NB4 (cell line): ENCODE data around the gene CROCC.
"Not testable (repeated sequence)": the region's sequence is repeated elsewhere in the genome, so short reads cannot be mapped to it uniquely, and the experiment has no call there.

Experiments used
- CTCF ChIP-seq: IDR thresholded peaks from one replicate; pipeline ENCODE4 v1.5.1; 2012; ENCODE audit warnings: low read depth, low read length
- MYC ChIP-seq: IDR thresholded peaks from 2 replicates; pipeline ENCODE4 v1.6.1; 2011; ENCODE audit warnings: low read depth, low read length
- POLR2A ChIP-seq: IDR thresholded peaks from 2 replicates; pipeline ENCODE4 v1.6.1; 2011; ENCODE audit warnings: mild to moderate bottlenecking; ENCODE audit not compliant: insufficient read length; ENCODE audit errors: extremely low read depth

- TF ChIP-seq CTCF, MYC, POLR2A: not testable (repeated sequence)
Measured at GRCh38 chr1:16948282-16948891, 26.7 kb downstream of the CROCC start.
